GM04503 (cell line): ENCODE measurements around the gene NEU1.
"Not testable (repeated sequence)": the region's sequence is repeated elsewhere in the genome, so short reads cannot be mapped to it uniquely, and the experiment has no call there.

Source experiments
- DNase-seq: peaks from one replicate; pipeline ENCODE4 v3.0.0-alpha.2; 2012; ENCODE audit warnings: low read depth

The NEU1 gene

DNA sequence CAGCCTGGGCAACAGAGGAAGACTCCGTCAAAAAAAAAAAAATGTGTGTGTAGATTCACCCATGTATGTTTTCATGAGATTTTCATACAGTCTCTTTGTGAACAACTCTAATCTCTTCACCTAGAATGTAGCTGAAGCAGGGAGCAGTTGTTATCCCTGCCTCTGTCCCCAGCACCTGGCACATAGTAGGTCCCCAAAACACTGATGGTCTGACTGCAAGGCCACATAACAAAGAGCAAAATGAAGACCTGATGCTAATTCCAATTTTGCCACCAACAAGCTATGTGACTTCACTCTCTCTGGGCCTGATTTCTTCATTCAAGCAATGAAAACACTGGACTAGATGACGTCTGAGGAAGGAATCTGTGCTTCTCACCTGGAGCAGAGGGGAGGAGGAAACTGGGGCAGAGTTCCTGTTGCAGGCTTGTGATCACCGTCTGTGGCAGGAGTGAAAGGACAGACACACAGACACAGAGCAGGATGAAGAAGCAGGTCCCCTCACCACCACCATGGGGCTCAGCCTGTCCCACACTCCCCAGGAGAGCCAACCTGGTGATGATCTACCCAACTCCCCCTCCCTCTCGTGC, 11.6 kb upstream of the NEU1 start:
- DNase-seq: no peak

DNA sequence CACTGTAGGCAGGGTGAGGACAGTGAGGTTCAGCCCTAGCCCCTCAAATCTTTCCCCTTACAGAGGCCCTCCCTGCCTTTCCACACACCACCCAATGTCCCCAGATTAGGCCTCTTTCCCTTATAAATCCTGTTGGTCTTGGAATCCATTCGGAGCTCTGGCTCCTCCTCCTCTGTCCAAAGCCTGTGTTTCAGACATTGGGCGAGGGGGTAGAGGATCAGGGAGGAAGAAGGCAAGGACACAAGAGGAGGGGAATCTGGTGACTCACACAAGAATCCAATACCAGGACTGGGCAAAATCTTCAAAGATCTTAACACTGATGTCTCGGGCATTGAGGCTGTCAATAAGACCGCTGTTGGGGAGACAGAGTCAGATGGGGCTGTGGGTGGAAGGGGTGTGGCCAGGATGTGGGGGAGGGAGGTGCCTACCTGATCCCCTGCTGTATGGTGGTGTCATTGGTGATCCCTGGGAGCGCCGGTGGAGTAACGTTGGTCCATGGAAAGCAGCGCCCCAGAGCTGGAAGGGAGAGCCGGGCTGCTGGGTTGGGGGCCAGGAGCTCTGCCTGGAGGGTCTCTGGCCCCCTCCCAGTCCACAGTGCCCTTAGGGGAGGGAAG, 8.5 kb upstream of the NEU1 start:
- no peak for DNase-seq

DNA sequence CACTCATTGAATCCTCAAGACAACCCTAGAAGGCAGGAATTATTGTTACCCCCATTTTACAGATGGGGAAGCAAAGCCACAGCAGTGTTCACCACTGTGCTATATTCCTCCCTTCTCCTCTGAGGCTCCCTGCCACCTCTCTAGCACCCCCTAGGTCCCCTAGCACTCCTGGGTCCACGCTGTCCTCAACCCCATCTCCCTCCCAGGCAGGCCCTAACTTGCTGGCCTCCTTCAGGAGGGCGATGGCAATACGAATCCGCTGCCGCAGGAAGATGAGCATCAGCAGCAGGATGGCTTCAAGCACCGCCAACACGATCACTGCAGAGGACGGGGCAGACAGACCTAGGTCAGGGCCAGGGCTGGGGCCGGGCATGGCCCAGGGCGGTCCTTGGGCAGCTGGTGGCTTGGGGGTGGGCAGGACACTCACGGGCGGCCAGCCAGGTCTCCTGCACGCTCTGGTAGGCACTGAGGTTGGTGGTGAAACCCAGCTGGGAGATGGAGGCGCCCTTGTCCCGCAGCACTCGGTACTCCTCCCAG, 7.8 kb upstream of the NEU1 start:
- DNase-seq: no peak

DNA sequence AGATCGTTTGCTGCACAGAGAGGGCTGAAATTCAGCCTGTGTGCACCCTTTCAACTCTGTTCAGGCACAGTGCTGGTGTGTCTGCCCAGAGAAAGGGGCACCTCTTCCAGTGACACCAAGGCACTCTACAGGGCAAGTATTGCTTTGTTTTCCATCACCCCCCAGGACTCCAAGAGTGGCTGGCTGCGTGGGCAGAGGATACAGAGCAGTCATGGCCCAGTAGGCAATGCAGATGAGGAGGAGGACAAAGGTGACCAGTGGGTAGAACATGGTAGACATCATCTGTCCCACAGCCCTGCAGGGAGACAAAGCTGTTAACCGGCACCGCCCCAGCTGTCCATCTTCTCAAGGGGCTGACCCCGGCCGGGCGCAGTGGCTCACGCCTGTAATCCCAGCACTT, 6.7 kb upstream of the NEU1 start:
- DNase-seq: no peak

DNA sequence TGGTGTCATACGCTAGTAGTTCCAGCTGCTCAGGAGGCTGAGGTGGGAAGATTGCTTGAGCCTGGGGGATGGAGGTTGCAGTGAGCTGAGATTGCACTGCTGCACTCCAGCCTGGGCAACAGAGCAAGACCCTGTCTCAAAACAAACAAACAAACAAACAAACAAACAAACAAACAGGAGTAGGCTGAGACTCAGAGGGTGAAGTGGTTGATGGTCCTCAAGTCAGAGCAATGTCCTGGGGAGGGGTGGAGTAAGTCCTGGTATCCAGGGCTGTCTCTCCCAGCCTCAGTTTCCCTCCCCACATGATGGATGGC, 6.0 kb upstream of the NEU1 start:
- not testable (repeated sequence) for DNase-seq

DNA sequence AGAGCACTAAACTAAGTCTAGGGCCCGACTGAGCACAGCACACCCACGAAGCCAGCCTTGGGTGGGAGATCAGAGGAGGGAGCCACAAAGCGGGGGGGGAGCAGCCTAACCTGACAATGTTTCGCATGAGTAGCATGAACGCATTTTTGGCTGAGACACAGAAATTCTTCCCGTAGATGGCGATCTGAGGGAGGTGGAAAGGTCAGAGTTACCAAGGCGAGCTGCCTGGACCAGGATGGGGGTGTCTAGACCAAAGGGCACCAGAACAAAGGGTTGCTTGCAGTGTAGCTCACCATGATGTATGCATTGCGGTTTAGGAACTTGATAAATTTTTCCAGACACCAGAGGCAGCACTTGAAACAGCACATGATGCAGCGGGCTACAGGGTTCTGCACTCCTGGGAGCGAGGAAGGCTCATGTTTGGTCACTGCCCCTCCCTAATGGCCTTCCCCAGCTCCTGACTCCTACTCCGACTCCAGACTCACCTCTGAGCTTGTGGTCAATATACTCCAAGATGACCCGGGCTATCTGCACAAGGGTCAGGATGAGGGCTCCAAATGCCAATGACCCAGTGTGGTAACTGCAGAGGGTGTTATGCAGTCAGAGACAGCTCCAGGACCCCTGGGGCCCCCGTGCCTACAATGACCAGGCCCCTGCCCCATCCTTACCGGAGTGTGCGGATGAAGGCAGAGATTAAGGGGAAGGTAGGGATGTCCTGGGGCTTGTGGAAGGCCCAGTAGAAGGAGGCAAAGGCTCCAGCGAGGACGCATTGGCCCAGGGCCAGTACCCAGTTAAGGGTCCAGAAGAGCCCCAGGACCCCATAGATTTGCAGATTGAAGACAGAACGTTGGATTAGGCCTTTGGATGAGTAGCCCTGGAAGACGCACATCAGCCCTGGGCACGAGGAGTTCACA, 2.8 kb upstream of the NEU1 start:
- no peak for DNase-seq

DNA sequence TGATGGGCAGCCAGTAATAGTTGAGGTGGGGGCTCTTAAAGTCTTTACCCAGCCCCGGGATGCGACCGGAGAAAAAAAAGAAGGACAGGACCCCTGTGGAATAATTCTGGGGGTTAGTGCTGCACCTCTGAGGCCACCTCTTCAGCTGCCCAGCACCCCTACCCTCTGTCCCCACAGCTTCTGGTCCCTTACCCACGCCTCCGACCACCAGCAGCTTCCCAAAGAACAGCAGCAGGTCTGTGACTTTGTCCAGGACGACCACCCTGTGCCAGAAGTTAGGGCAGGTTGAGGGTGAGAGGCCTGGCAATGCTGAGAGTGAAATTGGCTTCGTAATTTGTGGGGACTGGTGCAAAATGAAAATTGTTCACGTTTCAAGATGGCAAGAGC, 2.2 kb upstream of the NEU1 start:
- DNase-seq: no peak

DNA sequence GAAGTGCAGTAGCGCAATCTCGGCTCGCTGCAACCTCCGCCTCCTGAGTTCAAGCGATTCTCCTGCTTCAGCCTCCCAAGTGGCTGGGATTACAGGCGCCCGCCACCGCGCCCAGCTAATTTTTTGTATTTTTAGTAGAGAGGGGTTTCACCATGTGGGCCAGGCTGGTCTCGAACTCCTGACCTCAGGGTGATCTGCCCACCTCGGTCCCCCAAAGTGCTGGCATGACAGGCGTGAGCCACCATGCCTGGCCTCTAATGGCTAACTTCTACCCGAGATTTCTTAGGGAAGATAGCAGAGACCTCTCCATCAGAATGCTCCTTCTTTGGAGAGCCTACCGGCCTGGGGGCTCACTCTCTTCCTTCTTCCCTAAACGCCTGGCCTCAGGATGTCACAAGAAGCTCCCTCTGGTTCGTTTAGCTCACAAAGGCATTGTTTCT, 1.5 kb upstream of the NEU1 start:
- DNase-seq: not testable (repeated sequence)

DNA sequence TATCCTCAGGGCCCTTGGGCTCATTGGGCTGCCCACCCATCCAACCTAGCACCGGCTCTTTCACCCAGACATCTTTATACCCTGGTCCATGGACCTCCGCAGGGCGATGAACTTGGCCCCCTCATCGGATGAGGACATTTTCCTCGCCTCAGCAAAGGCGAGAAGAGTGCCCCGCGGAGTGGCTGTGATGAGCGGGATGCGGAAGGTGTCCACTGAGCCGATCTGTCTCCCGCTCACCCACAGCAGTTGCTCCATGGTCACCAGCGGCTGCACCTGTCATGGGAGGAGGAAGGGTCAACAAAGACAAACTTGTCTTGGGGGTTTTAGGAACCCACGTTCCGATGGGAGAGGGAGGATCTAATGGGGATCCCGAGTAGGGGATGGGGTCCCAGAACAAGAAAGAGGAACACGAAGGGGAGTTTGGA, 690 bp downstream of the NEU1 start:
- no peak for DNase-seq

DNA sequence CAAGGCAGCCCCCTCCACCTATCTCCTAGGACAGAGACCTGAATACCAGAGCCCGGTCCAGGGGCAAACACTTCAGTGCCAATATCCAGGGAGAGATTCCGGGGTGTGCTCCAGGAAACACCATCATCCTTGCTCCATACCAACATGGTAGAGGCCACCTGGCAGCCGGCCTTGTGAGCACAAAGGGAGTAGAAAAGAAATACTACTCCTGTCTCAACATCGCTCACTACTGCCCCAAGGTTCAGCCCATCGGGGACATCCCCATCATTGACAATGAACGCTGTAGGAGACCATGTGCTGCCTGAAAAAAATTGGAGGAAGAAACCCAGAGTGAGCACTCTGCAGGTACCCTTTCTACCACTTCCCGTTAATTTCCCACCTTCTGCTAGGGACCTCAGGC, 1.5 kb downstream of the NEU1 start:
- DNase-seq: no peak

DNA sequence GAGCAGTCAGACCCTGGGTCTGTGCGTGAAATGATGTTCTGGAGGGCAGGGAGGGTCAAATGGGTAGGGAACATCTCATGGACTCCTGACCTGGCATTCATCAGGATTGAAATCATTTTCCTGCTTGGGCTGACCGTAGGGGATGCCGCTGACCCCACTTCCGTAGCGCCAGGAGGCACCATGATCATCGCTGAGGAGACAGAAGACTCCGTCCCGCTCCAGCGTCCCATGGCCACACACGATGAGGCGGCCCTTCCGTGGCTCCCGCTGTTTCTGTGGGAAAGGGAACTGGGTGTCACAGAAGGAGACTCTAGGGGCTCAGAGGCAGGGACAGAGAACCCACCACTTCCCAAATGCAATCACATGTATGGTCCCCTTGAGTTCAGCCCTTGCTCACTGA, 2.3 kb downstream of the NEU1 start:
- DNase-seq: no peak

DNA sequence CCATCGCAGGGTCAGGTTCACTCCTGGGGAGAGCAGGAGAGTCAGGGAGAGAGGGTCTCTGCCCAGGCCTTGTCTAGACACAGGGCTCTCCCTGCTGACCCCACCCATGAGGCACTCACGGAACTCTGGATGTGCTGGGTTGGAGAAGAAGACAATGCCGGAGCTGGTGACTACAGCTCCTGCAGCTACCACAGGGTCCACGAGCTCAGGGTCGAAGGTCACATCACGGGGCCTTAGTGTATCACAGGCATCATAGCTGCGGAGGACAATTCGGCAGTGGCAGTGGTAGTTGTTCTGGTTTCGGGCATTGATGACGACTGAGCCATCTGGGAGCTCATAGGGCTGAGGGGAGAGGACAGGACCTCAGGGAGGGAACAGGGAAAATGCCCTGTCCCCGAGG, 2.7 kb downstream of the NEU1 start:
- no peak for DNase-seq

DNA sequence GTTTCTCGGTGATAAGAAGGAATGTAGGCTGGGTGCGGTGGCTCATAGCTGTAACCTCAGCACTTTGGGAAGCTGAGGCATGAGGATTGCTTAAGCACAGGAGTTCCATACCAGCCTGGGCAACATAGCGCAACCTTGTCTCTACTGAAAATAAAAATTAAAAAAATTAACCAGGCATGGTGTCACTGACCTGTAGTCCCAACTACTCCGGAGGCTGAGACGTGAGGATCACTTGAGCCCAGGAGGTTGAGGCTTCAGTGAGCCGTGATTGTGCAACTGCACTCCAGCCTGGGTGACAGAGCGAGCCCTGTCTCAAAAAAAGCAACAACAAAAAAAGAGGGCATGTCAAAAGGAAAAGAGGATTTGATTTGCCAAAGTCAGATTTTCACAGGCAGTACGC, 3.9 kb downstream of the NEU1 start:
- no peak for DNase-seq

DNA sequence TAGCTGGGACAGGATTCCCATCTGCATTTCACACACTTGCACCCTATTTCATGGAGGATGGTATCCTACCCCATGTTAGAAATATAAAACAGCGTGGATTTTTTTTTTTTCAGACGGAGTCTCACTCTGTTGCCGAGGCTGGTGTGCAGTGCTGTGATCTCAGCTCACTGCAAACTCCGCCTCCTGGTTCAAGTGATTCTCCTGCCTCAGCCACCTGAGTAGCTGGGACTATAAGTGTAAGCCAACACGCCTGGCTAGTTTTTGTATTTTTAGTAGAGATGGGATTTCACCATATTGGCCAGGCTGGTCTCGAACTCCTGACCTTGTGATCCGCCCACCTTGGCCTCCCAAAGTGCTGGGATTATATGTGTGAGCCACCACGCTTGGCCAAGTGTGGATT, 4.8 kb downstream of the NEU1 start:
- DNase-seq: not testable (repeated sequence)

DNA sequence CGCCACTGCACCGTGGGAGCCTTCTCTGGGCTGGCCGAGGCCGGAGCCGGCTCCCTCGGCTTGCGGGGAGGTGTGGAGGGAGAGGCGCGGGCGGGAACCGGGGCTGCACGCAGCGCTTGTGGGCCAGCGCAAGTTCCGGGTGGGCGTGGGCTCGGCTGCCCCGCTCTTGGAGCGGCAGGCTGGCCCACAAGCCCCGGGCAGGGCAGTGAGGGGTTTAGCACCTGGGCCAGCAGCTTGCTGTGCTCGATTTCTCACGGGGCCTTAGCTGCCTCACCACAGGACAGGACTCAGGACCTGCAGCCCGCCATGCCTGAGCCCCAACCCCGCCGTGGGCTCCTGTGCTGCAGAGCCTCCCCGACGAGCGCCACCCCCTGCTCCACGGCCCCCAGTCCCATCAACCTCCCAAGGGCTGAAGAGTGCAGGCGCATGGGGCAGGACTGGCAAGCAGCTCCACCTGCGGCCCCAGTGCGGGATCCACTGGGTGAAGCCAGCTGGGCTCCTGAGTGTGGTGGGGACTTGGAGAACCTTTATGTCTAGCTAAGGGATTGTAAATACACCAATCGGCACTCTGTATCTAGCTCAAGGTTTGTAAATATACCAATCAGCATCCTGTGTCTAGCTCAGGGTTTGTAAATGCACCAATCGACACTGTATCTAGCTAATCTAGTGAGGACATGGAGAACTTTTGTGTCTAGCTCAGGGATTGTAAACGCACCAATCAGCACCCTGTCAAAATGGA, 10.5 kb downstream of the NEU1 start:
- DNase-seq: not testable (repeated sequence)

DNA sequence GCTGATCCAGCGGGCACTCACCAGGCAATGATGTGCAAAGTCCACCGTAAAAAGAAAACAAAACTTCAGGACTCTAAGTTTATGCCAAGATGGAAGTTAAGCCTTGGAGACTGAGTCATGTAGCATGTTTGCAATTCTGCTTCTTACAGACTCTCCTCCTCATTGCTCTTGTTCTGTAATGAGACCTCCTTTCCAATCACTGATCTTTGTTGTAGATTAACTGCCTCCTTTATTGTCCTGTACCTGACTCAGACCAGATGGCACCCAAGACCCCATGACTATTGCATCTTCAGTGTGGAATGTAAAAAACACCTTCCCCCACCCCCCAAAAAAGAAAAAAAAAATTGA, 11.2 kb downstream of the NEU1 start:
- no peak for DNase-seq

DNA sequence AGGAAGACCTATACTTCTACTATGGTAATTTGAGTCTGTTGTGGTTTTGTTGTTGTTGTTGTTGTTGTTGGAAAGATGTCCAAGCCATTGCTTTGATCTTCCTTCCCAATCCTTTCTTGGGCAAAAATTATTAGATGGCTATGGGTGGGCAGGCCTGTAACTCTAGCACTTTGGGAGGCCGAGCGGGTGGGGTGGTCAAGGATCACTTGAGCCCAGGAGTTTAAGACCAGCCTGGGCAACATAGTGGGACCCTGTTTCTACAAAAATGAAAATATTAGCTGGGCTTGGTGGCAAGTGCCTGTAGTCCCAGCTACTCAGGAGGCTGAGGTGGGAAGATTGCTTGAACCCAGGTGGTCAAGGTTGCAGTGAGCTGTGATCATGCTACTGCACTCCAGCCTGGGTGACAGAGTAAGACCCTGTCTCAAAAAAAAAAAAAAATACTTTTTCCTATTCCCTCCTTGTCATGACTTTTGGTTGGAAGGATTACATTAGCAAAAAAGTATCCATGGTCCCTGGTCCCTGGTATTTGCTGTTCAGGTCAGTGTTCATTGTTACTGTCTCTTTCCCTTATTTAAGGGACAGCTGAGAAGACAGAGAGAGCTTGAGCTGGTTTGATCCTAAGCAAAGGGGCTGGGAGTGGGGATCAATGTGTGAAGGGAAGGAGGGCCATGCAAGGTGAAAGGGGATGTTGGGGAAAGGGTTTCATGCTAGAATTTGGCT, 11.7 kb downstream of the NEU1 start:
- DNase-seq: no peak

DNA sequence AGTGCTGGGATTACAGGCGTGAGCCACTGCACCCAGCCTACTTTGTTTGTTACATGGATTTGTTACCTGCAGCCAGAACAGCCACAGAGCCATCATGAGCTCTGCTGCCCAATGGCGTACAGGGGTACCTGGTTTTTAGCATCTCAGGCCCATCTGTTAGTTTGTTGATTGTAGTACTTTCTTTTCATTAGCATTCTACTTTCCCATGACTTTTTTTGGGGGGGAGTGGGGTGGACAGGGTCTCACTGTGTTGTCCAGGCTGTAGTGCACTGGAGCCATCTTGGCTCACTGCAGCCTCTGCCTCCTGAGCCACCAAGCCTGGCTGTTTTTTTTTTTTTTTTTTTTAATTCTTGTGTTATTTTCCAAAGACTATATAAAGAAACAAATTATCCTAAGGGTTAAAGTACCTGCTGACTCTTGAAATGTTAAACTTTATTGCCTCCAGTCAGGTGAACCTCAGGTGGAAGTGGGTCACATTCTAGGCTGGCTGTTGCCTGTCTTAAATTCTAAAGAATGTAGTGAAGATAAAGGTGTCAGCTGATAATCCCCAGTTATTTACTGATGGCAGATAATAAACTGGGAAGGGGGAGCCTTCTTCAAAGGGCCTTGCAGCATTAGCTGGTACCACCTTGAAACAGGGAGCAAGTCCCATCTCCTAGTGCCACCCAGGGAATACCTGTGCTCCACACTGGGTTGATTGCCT, 15.2 kb downstream of the NEU1 start:
- DNase-seq: no peak

DNA sequence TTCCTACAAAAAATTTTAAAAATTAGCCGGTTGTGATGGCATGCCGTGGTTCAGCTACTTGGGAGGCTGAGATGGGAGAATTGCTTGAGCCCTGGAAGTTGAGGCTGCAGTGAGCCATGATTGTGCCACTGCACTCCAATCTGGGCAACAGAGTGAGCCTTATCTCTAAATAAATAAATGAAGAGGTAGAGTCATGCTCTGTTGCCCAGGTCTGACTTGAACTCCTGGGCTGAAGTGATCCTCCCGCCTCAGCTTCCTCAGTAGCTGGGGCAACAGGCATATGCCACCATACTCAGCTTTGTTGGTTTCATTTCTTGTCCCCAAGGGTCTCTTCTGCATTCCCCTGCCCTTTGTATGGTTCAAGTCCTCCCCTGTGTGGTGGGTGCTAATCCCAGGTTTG, 18.1 kb downstream of the NEU1 start:
- DNase-seq: no peak

DNA sequence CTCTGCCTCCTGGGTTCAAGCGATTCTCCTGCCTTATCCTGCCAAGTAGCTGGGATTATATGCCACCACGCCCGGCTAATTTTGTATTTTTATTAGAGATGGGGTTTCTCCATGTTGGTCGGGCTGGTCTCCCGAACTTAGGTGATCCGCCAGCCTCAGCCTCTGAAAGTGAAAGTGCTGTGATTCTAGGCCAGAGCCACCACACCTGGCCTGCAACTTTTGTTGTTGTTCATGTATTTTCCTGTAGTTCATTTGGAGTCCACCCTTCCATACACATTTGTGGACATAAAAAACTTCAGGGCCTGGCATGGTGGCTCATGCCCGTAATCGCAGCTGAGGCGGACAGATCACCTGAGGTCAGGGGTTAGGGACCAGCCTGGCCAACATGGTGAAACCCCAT, 20.6 kb downstream of the NEU1 start:
- DNase-seq: no peak

DNA sequence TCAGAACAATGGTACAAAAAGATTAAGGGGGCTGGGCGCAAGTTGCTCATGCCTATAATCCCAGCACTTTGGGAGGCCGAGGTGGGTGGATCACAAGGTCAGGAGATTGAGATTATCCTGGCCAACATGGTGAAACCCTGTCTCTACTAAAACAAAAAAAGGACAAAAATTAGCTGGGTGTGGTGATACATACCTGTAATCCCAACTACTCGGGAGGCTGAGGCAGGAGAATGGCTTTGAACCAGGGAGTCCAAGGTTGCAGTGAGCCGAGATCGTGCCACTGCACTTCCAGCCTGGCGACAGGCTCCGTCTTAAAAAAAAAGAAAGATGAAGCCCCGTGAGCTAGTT, 22.9 kb downstream of the NEU1 start:
- DNase-seq: not testable (repeated sequence)
